ACC112 (cell line): ENCODE measurements around the gene CAMK4.
"Not testable (repeated sequence)": the region's sequence is repeated elsewhere in the genome, so short reads cannot be mapped to it uniquely, and the experiment has no call there.

Experiments used
- H2AFZ ChIP-seq: fragments of 200-600 bp; sonication (generic); one replicate; pipeline ENCODE4 v1.6.0; 2017; ENCODE audit warnings: antibody characterized with exemption, low read length; ENCODE audit not compliant: unreplicated experiment
- H3K27ac ChIP-seq: fragments of 200-600 bp; sonication (generic); 2 replicates; pipeline ENCODE4 v1.5.1; 2014; ENCODE audit warnings: low read depth, mild to moderate bottlenecking, antibody characterized with exemption, low read length, moderate library complexity
- H3K27me3 ChIP-seq: fragments of 200-600 bp; sonication (generic); 2 replicates; pipeline ENCODE4 v1.6.1; 2014; ENCODE audit warnings: mild to moderate bottlenecking, antibody characterized with exemption, low read length, moderate library complexity, mixed read lengths; ENCODE audit not compliant: insufficient read depth
- H3K36me3 ChIP-seq: fragments of 200-600 bp; sonication (generic); 2 replicates; pipeline ENCODE4 v1.6.1; 2016; ENCODE audit warnings: mild to moderate bottlenecking, antibody characterized with exemption, low read length, moderate library complexity, mixed read lengths; ENCODE audit not compliant: insufficient read depth
- H3K4me1 ChIP-seq: fragments of 200-600 bp; sonication (generic); one replicate; pipeline ENCODE4 v1.6.1; 2016; ENCODE audit warnings: low read length, mixed read lengths; ENCODE audit not compliant: insufficient read depth, unreplicated experiment, control insufficient read depth
- H3K4me3 ChIP-seq: fragments of 200-600 bp; sonication (generic); 2 replicates; pipeline ENCODE4 v1.5.1; 2014; ENCODE audit warnings: mild to moderate bottlenecking, low read depth, low read length
- H3K79me2 ChIP-seq: fragments of 200-600 bp; sonication (generic); one replicate; pipeline ENCODE4 v1.6.0; 2016; ENCODE audit warnings: low read length; ENCODE audit not compliant: control insufficient read depth, unreplicated experiment, insufficient read depth

Gene CAMK4

GRCh38 chr5:111394586-111394985 lies 170.4 kb downstream of the CAMK4 start:
- Histone ChIP-seq H3K36me3 (no peaks in the 10 kb centered on the region), H3K79me2 (no peaks in the 10 kb centered on the region), H3K27ac (peak overlapping the region; percentile 50), H3K4me1 (peaks cover 13% of the 10 kb centered on the region), H2AFZ (peak overlapping the region; percentile 11), H3K4me3 (peak overlapping the region; percentile 29; the same call in 1 of the 2 replicates), H3K27me3 (no peaks in the 10 kb centered on the region)

GRCh38 chr5:111398013-111398412 lies 173.8 kb downstream of the CAMK4 start:
- H3K36me3 ChIP-seq: no peaks in the 10 kb centered on the region
- no peaks in the 10 kb centered on the region for H3K79me2 ChIP-seq
- H3K27ac ChIP-seq: no peak overlapping the region
- peaks cover 13% of the 10 kb centered on the region for H3K4me1 ChIP-seq
- no peak overlapping the region for H3K4me3 ChIP-seq
- no peak overlapping the region for H2AFZ ChIP-seq
- H3K27me3 ChIP-seq: no peaks in the 10 kb centered on the region

GRCh38 chr5:111399113-111399512 lies 174.9 kb downstream of the CAMK4 start:
- H3K27me3 ChIP-seq: no peaks in the 10 kb centered on the region
- no peaks in the 10 kb centered on the region for H3K79me2 ChIP-seq
- peaks cover 13% of the 10 kb centered on the region for H3K4me1 ChIP-seq
- H3K4me3 ChIP-seq: no peak overlapping the region
- H3K27ac ChIP-seq: no peak overlapping the region
- H2AFZ ChIP-seq: no peak overlapping the region
- H3K36me3 ChIP-seq: no peaks in the 10 kb centered on the region

- Histone ChIP-seq H3K27me3 (no peaks in the 10 kb centered on the region), H3K4me1 (no peaks in the 10 kb centered on the region), H3K36me3 (no peaks in the 10 kb centered on the region), H3K27ac (no peak overlapping the region), H3K4me3 (no peak overlapping the region), H3K79me2 (no peaks in the 10 kb centered on the region), H2AFZ (no peak overlapping the region)
Observed at GRCh38 chr5:111401906-111402305, 177.7 kb downstream of the CAMK4 start.

GRCh38 chr5:111404270-111404769 lies 180.1 kb downstream of the CAMK4 start:
- H2AFZ ChIP-seq: no peak overlapping the region
- no peaks in the 10 kb centered on the region for H3K79me2 ChIP-seq
- H3K4me3 ChIP-seq: no peak overlapping the region
- H3K27me3 ChIP-seq: no peaks in the 10 kb centered on the region
- H3K4me1 ChIP-seq: no peaks in the 10 kb centered on the region
- H3K36me3 ChIP-seq: no peaks in the 10 kb centered on the region
- no peak overlapping the region for H3K27ac ChIP-seq

GRCh38 chr5:111407562-111407961 lies 183.4 kb downstream of the CAMK4 start:
- H3K36me3 ChIP-seq: no peaks in the 10 kb centered on the region
- H3K27me3 ChIP-seq: no peaks in the 10 kb centered on the region
- no peaks in the 10 kb centered on the region for H3K4me1 ChIP-seq
- no peak overlapping the region for H3K4me3 ChIP-seq
- no peak overlapping the region for H2AFZ ChIP-seq
- H3K79me2 ChIP-seq: no peaks in the 10 kb centered on the region
- no peak overlapping the region for H3K27ac ChIP-seq

- H3K79me2 ChIP-seq: no peaks in the 10 kb centered on the region
- H2AFZ ChIP-seq: no peak overlapping the region
- no peak overlapping the region for H3K27ac ChIP-seq
- no peak overlapping the region for H3K4me3 ChIP-seq
- H3K27me3 ChIP-seq: no peaks in the 10 kb centered on the region
- H3K4me1 ChIP-seq: no peaks in the 10 kb centered on the region
- H3K36me3 ChIP-seq: no peaks in the 10 kb centered on the region
Observed at GRCh38 chr5:111408817-111409216, 184.6 kb downstream of the CAMK4 start.

GRCh38 chr5:111409266-111409665 lies 185.1 kb downstream of the CAMK4 start:
- not testable (repeated sequence) for H3K27ac ChIP-seq, H3K27me3 ChIP-seq, H3K79me2 ChIP-seq, H3K4me1 ChIP-seq, H3K36me3 ChIP-seq, H2AFZ ChIP-seq, H3K4me3 ChIP-seq

- H3K79me2 ChIP-seq, H3K36me3 ChIP-seq, H3K27me3 ChIP-seq, H2AFZ ChIP-seq, H3K4me3 ChIP-seq, H3K27ac ChIP-seq, H3K4me1 ChIP-seq: not testable (repeated sequence)
Observed at GRCh38 chr5:111410067-111410466, 185.9 kb downstream of the CAMK4 start.

GRCh38 chr5:111411301-111411700 lies 187.1 kb downstream of the CAMK4 start:
- H2AFZ ChIP-seq: no peak overlapping the region
- no peak overlapping the region for H3K27ac ChIP-seq
- no peaks in the 10 kb centered on the region for H3K36me3 ChIP-seq
- H3K27me3 ChIP-seq: no peaks in the 10 kb centered on the region
- no peak overlapping the region for H3K4me3 ChIP-seq
- no peaks in the 10 kb centered on the region for H3K79me2 ChIP-seq
- H3K4me1 ChIP-seq: no peaks in the 10 kb centered on the region

- Histone ChIP-seq H3K27me3 (no peaks in the 10 kb centered on the region), H3K27ac (no peak overlapping the region), H3K4me3 (no peak overlapping the region), H3K79me2 (no peaks in the 10 kb centered on the region), H3K36me3 (no peaks in the 10 kb centered on the region), H2AFZ (no peak overlapping the region), H3K4me1 (no peaks in the 10 kb centered on the region)
Observed at GRCh38 chr5:111412593-111412992, 188.4 kb downstream of the CAMK4 start.
